Cardiac muscle cell (in vitro differentiated cells and primary cell): ENCODE results near the gene ZNF280A. TPM values are rescaled to one million over a fixed set of nuclear protein-coding genes. Genes with fewer than 3 reads are reported as not detected.
A peak's percentile ranks its signal among the peaks of the same experiment; 100 is the strongest.
"Not testable (repeated sequence)": the region's sequence is repeated elsewhere in the genome, so short reads cannot be mapped to it uniquely, and the experiment has no call there.

Source experiments
- DNase-seq, 2 donors: peaks; one replicate each; pipeline versions ENCODE4 v3.0.0 to v3.0.0-alpha.2; 2010 to 2017; ENCODE audit warnings: low read depth in 1 of 2, low spot score in 1 of 2
- H3K27ac ChIP-seq: fragments of 200-600 bp; sonication (generic); 2 replicates; pipeline ENCODE4 v1.5.1; 2016
- H3K27me3 ChIP-seq: fragments of 200-600 bp; sonication (generic); 2 replicates; pipeline ENCODE4 v1.6.0; 2016; ENCODE audit warnings: control low read depth
- H3K36me3 ChIP-seq: fragments of 200-600 bp; sonication (generic); 2 replicates; pipeline ENCODE4 v1.5.1; 2016; ENCODE audit warnings: control low read depth
- H3K4me1 ChIP-seq: fragments of 200-600 bp; sonication (generic); 2 replicates; pipeline ENCODE4 v1.8.1; 2017; ENCODE audit warnings: low read depth, mild to moderate bottlenecking, mixed run types
- H3K4me3 ChIP-seq: fragments of 200-600 bp; sonication (generic); 2 replicates; pipeline ENCODE4 v1.5.1; 2016; ENCODE audit warnings: mild to moderate bottlenecking
- H3K9me3 ChIP-seq: fragments of 200-600 bp; sonication (generic); 2 replicates; pipeline ENCODE4 v1.5.1; 2017; ENCODE audit warnings: low read depth, mild to moderate bottlenecking, control low read depth
- CTCF ChIP-seq: IDR thresholded peaks from 2 replicates; pipeline ENCODE4 v1.5.1; 2012; ENCODE audit warnings: low read depth, mild to moderate bottlenecking, low read length
- polyA plus RNA-seq: library from polyadenylated mRNA; unstranded; fragments of >200 nt; fragmentation: Nextera tagmentation; extraction: Ambion mirVana; gene quantifications from 2 replicates; pipeline ENCODE4 v1.2.1, GENCODE V29; 2016
- total RNA-seq: library from RNA; depleted of rRNA; stranded (reverse); fragments of >200 nt; gene quantifications from 2 replicates; pipeline ENCODE4 v1.2.3, GENCODE V29; 2016

Gene ZNF280A
- total and polyA plus RNA-seq, 2 experiments from 2014 or later, result not detected

DNA sequence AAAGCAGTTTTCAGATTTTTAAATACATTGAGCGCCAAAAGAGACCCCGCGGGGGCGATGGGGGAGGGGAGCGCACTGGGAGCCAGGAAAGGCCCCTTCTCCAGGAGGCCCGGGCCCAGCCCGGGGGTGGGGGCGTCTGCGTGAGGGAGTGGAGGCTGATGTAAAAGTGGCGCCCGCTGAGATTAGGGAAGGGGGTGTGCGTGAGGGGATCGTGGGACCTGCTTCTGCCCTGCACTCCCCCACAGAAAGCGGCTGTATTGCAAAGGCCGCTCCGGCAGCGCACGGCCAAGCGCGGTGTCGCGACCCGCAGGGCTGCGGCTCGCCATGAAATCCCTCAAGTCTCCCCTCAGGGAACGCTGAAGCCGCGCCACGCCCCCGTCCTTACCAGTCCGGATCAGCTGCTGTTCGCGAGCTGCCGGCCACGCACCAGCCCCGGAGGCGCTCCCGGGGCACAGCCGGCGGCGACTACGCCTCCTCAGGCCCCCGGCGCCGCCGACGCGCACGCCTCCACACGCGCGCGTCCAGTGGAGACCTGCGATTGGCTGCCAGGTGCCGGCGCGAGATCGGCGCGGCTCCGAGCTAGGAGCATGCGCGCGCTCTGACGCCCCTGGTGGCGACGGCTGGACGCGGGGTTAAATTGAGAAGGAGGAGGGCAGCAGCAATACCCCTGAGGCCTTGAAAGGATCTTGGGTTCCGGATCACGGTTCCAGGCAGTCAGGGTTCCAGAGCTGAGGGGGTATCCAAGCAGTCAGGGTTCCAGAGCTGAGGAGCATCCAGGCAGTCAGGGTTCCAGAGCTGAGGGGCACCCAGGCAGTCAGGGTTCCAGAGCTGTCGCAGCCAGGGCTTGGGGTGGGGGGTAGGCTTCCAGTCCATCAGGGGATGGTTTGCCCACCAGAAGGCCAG lies 11.5 kb downstream of the ZNF280A start, which contains the start of gene ZNF280B:
Gene ZNF280B (minus strand): TSS at position 469 of the 903 bp plus-strand sequence. CDS start 19,344 bp downstream, outside the sequence.
- DNase-seq, result peak; percentile 75 to 92
- H3K4me1 ChIP-seq, result no peaks in the 10 kb centered on the region
- H3K27me3 ChIP-seq, result no peaks in the 10 kb centered on the region
- H3K27ac ChIP-seq, result peak within 1 kb of the TSS; percentile 43
- peak; percentile 74 for TF ChIP-seq CTCF
- peak within 1 kb of the TSS; percentile 72 for H3K4me3 ChIP-seq
- H3K9me3 ChIP-seq, result no peaks in the 10 kb centered on the region
- no peaks in the 10 kb centered on the region for H3K36me3 ChIP-seq

- no peak for DNase-seq
- Histone ChIP-seq H3K27me3 (no peaks in the 10 kb centered on the region), H3K27ac (no peak overlapping the region), H3K9me3 (no peaks in the 10 kb centered on the region), H3K4me1 (no peaks in the 10 kb centered on the region), H3K4me3 (peak overlapping the region; percentile 72), H3K36me3 (no peaks in the 10 kb centered on the region)
- TF ChIP-seq CTCF, result no peak
These were observed 12.3 kb downstream of the ZNF280A start for GRCh38 chr22:22507743-22508273.

- no peak for TF ChIP-seq CTCF
- Histone ChIP-seq H3K9me3 (no peaks in the 10 kb centered on the region), H3K4me1 (no peaks in the 10 kb centered on the region), H3K27ac (no peak overlapping the region), H3K27me3 (no peaks in the 10 kb centered on the region), H3K36me3 (no peaks in the 10 kb centered on the region), H3K4me3 (no peak overlapping the region)
- DNase-seq, result no peak
These were observed 13.3 kb downstream of the ZNF280A start for GRCh38 chr22:22506736-22507135.

DNA sequence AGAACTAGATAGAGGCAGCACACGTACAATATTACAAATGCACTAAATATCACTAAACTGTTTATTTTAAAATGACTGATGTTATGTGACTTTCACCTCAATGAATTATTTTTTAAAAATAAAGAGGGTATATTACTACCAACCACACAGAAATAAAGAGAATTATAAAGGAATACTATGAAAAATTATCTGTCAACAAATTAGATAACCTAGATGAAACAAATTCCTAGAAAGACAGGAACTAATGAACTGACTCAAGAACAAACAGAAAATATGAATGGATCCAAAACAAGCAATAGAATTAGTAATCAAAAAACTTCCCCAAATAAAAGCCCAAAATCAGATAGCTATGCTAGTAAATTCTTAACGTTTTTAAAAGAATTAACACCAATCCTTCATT lies 21.8 kb downstream of the ZNF280A start:
- TF ChIP-seq CTCF, result no peak
- no peak overlapping the region for H3K4me3 ChIP-seq
- H3K27ac ChIP-seq, result no peak overlapping the region
- H3K9me3 ChIP-seq, result no peaks in the 10 kb centered on the region
- no peaks in the 10 kb centered on the region for H3K36me3 ChIP-seq
- no peaks in the 10 kb centered on the region for H3K4me1 ChIP-seq
- H3K27me3 ChIP-seq, result no peaks in the 10 kb centered on the region
- DNase-seq, result no peak

DNA sequence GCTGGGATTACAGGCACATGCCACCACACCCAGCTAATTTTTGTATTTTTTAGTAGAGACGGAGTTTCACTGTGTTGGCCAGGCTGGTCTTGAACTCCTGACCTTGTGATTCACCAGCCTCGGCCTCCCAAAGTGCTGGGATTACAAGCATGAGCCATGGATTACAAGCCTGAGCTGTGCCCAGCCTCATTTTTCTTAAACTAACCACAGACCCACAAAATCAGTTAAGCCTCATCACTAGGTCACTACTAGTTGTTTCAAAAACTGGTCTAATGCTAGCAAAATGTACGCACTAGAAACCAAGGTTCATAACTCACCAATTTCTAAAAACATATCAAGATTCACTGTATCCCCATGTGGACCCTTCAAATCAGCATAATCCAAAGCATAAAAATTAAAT lies 28.5 kb downstream of the ZNF280A start:
- not testable (repeated sequence) for H3K4me1 ChIP-seq, H3K27me3 ChIP-seq, H3K27ac ChIP-seq, H3K9me3 ChIP-seq, H3K36me3 ChIP-seq, H3K4me3 ChIP-seq
- peak in 1 of 2 donors; percentile 3 for DNase-seq

- no peak for DNase-seq
- Histone ChIP-seq H3K9me3 (no peaks in the 10 kb centered on the region), H3K36me3 (peaks cover 7% of the 10 kb centered on the region), H3K27me3 (no peaks in the 10 kb centered on the region), H3K4me1 (no peaks in the 10 kb centered on the region), H3K4me3 (no peak overlapping the region), H3K27ac (no peak overlapping the region)
- no peak for TF ChIP-seq CTCF
These were observed 31.3 kb downstream of the ZNF280A start for GRCh38 chr22:22488736-22489135.
